Heart right ventricle (tissue), 16 donors: ENCODE data around the gene LGI4. TPM values are rescaled to one million over a fixed set of nuclear protein-coding genes. Genes with fewer than 3 reads are reported as not detected.
"Not testable (repeated sequence)": the region's sequence is repeated elsewhere in the genome, so short reads cannot be mapped to it uniquely, and the experiment has no call there.

Experiments
- ATAC-seq, 8 donors: fragments of 200-7000 bp; cut with Tn5 transposase; one replicate each; pipeline ENCODE4 v1.9.1; 2020; ENCODE audit warnings: mild to moderate bottlenecking in 8 of 8, moderate library complexity in 8 of 8, moderate number of reproducible peaks in 1 of 8
- DNase-seq, 2 donors: peaks; one replicate each; pipeline ENCODE4 v3.0.0-alpha.2; 2020
- H3K27ac ChIP-seq, 10 donors: fragments of 200-600 bp; sonication (generic) in 2 of 10; one replicate each; pipeline versions ENCODE4 v1.5.0 to v1.8.0; 2020 to 2022; ENCODE audit warnings: mild to moderate bottlenecking in 3 of 10
- H3K27me3 ChIP-seq, 7 donors: fragments of 200-600 bp; one replicate each; pipeline ENCODE4 v1.8.0; 2021 to 2022; ENCODE audit warnings: mild to moderate bottlenecking in 2 of 7
- H3K36me3 ChIP-seq, 9 donors: fragments of 200-600 bp; sonication (generic) in 1 of 9; one replicate each; pipeline versions ENCODE4 v1.5.0 to v1.8.0; 2020 to 2022; ENCODE audit warnings: mild to moderate bottlenecking in 2 of 9
- H3K4me1 ChIP-seq, 9 donors: fragments of 200-600 bp; sonication (generic) in 1 of 9; one replicate each; pipeline versions ENCODE4 v1.5.0 to v1.8.0; 2020 to 2022; ENCODE audit warnings: mild to moderate bottlenecking in 4 of 9
- H3K4me3 ChIP-seq, 10 donors: fragments of 200-600 bp; sonication (generic) in 2 of 10; one replicate each; pipeline versions ENCODE4 v1.5.0 to v1.8.0; 2020 to 2022; ENCODE audit warnings: mild to moderate bottlenecking in 7 of 10, moderate library complexity in 2 of 10
- H3K9me3 ChIP-seq, 11 donors: fragments of 200-600 bp in 10 of 11; sonication (generic) in 2 of 11; one replicate each; pipeline versions ENCODE4 v1.5.0 to v1.8.0; 2013 to 2022; ENCODE audit warnings: mild to moderate bottlenecking in 2 of 11, control low read depth in 1 of 11, moderate library complexity in 1 of 11
- WGBS, 2 donors: extraction: QIAGEN DNeasy Blood & Tissue Kit; methylation state at CpG; one replicate each; pipeline ENCODE4 v1.1.7; 2013; ENCODE audit warnings: inconsistent platforms in 1 of 2; 5-methylcytosine and 5-hydroxymethylcytosine counted together
- intact Hi-C, 10 donors: fragments of 100-400 bp; cut with DNase I; formaldehyde crosslinking; loops; one replicate each; pipeline versions ENCODE4 v1.11.1 to v1.14.2; 2022
- polyA plus RNA-seq, 2 donors: library from polyadenylated mRNA; stranded (reverse); fragments of 200-250 nt; gene quantifications; one replicate each; pipeline ENCODE4 v1.2.3, GENCODE V29; 2013
- total RNA-seq, 10 donors: library from RNA; stranded (reverse); fragmentation: NEBNext Ultra II Directional in 3 of 10; extraction: Animal tissue kit (Norgen Biotek cat#: 25700) in 3 of 10; gene quantifications; one replicate each; pipeline versions ENCODE4 v1.2.1 to v1.2.4, GENCODE V29; 2021 to 2023
- TF ChIP-seq, protein P1 (sequence below), 9 donors: fragments of 200-600 bp; sonication (generic) in 2 of 9; IDR thresholded peaks; one replicate each; pipeline versions ENCODE4 v1.5.0 to v1.8.0; 2021 to 2022; ENCODE audit warnings: antibody characterized with exemption in 9 of 9, mild to moderate bottlenecking in 5 of 9, moderate library complexity in 1 of 9
- donor health status: Arrhythmogenic right ventricular cardiomyopathy.
- donor health status: ischemic (EF 13 %, LVEDD 7.1; RV severe dilation, severe dysfunction).
- donor health status: healthy with polysubstance abuse.
- donor health status: DM: no; HTN: yes; CAD: no.
- donor health status: DM: no; HTN: no; CAD: no.
- donor health status: ischemic (EF 25% LVEDD 6.9; RV normal size, moderate dysfunction).
- donor health status: ischemic (EF 25% LVEDD 5.7; RV mildly dilated, moderate dysfunction).
- donor health status: healthy.
- donor health status: DM: yes; HTN: yes; CAD: no.
- donor health status: Ischemic cardiomyopathy.
- donor health status: ischemic (EF 35%, LVEDD 5.7; RV mildly dilated, moderate dysfunction).
- donor health status: nonischemic (EF 11% LVEDD 7.7; RV severe dilation, severe dysfunction).
- donor health status: DM: yes; HTN: yes; CAD: no.
- donor health status: PGD.
- donor health status: ischemic (EF 29% LVEDD 5.4; RV normal size, mild dysfunction).
- donor health status: nonischemic (EF 23%, LVEDD 6.1; RV moderate dilation, normal function).

The LGI4 gene
- total and polyA plus RNA-seq, 12 donors: 4.3 to 30.0 (median 8.3) TPM

- Histone ChIP-seq H3K36me3 (no peaks in the 10 kb centered on the region), H3K4me1 (peaks cover 0 to 4% (median 0%) of the 10 kb centered on the region in 9 donors), H3K27me3 (peaks cover 0 to 3% (median 0%) of the 10 kb centered on the region in 7 donors), H3K4me3 (no peak overlapping the region), H3K9me3 (no peaks in the 10 kb centered on the region), H3K27ac (no peak overlapping the region)
- 83 to 88% methylated on average over 30 of the region's 30 CpGs for WGBS, 2 donors
- DNase-seq (no peak), ATAC-seq (no peak)
- TF ChIP-seq, protein P1, sequence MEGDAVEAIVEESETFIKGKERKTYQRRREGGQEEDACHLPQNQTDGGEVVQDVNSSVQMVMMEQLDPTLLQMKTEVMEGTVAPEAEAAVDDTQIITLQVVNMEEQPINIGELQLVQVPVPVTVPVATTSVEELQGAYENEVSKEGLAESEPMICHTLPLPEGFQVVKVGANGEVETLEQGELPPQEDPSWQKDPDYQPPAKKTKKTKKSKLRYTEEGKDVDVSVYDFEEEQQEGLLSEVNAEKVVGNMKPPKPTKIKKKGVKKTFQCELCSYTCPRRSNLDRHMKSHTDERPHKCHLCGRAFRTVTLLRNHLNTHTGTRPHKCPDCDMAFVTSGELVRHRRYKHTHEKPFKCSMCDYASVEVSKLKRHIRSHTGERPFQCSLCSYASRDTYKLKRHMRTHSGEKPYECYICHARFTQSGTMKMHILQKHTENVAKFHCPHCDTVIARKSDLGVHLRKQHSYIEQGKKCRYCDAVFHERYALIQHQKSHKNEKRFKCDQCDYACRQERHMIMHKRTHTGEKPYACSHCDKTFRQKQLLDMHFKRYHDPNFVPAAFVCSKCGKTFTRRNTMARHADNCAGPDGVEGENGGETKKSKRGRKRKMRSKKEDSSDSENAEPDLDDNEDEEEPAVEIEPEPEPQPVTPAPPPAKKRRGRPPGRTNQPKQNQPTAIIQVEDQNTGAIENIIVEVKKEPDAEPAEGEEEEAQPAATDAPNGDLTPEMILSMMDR (IDR thresholded peaks at IDR 0.05): no peak
- intact Hi-C loops: no loop called here
Measured at GRCh38 chr19:35105411-35106290, 29.2 kb downstream of the LGI4 start.

DNA sequence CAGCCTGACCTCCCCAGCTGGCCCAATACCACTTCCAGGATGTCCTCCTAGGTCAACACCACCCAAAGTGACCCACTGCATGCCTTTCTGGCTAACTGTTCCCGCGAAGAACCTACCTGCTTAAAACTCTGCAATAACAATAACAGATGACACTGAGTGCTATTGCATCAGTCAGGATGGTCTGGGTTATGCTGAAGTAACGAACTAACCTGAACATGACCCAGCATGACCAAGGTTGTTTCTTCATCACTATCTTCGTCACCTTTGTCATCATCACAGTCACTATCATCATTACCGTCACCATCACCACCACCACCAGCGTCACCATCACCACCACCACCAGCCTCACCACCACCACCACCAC lies 29.8 kb downstream of the LGI4 start:
- no peaks in the 10 kb centered on the region for H3K36me3 ChIP-seq
- ATAC-seq (no peak), DNase-seq (no peak)
- H3K27ac ChIP-seq: no peak overlapping the region
- TF ChIP-seq, protein P1 (IDR thresholded peaks at IDR 0.05): no peak
- H3K9me3 ChIP-seq: no peaks in the 10 kb centered on the region
- intact Hi-C loops: no loop called here
- WGBS, 2 donors: 95 to 99% methylated on average over 6 of the region's 6 CpGs
- peaks cover 0 to 3% (median 0%) of the 10 kb centered on the region in 7 donors for H3K27me3 ChIP-seq
- no peak overlapping the region for H3K4me3 ChIP-seq
- H3K4me1 ChIP-seq: peaks cover 0 to 4% (median 0%) of the 10 kb centered on the region in 9 donors

- ATAC-seq (peak in 1 of 8 donors; percentile 26), DNase-seq (no peak)
- Histone ChIP-seq H3K36me3 (no peaks in the 10 kb centered on the region), H3K4me1 (peaks cover 0 to 4% (median 0%) of the 10 kb centered on the region in 9 donors), H3K27ac (no peak overlapping the region), H3K27me3 (peaks cover 0 to 3% (median 0%) of the 10 kb centered on the region in 7 donors), H3K9me3 (no peaks in the 10 kb centered on the region), H3K4me3 (no peak overlapping the region)
- TF ChIP-seq, protein P1 (IDR thresholded peaks at IDR 0.05): no peak
- intact Hi-C loops: no loop called here
- WGBS, 2 donors: 91 to 94% methylated on average over 11 of the region's 11 CpGs
Measured at GRCh38 chr19:35104361-35104760, 30.5 kb downstream of the LGI4 start.

DNA sequence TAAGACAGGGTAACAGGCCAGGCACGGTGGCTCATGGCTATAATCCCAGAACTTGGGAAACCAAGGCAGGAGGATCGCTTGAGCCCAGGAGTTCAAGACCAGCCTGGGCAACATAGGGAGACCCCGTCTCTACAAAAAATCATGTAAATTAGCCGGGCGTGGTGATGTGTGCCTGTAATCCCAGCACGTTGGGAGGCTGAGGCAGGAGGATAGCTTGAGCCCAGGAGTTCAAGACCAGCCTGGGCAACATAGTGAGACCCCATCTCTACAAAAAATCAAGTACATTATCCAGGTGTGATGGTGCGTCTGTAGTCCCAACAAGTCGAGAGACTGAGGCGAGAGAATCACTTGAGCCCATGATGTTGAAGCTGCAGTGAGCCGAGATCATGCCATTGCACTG lies 31.2 kb downstream of the LGI4 start:
- DNase-seq, H3K4me3 ChIP-seq, H3K36me3 ChIP-seq, H3K27me3 ChIP-seq, H3K27ac ChIP-seq, H3K9me3 ChIP-seq, intact Hi-C loops, H3K4me1 ChIP-seq, ATAC-seq: not testable (repeated sequence)
- WGBS, 2 donors: 77 to 81% methylated on average over 10 of the region's 10 CpGs

DNA sequence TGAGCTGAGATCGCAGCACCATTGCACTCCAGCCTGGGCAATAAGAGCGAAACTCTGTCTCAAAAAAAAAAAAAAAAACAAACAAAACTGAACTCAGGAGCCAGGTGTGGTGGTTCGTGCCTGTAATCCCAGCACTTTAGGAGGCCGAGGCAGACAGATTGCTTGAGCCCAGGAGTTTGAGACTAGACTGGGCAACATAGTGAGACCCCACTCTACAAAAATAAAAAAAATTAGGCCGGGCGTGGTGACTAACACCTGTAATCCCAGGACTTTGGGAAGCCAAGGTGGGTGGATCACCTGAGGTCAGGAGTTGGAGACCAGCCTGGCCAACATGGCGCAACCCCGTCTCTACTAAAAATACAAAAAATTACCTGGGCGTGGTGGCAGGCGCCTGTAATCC lies 32.9 kb downstream of the LGI4 start:
- H3K36me3 ChIP-seq, DNase-seq, ATAC-seq, H3K27me3 ChIP-seq, H3K27ac ChIP-seq, intact Hi-C loops, H3K4me3 ChIP-seq, H3K9me3 ChIP-seq, H3K4me1 ChIP-seq: not testable (repeated sequence)
- 94 to 97% methylated on average over 10 of the region's 10 CpGs for WGBS, 2 donors
